HG02840 (cell line): Measurements from ENCODE around the gene PANK1.

Experiments
- ATAC-seq: cut with Tn5 transposase; IDR thresholded peaks from one replicate; pipeline ENCODE4 v1.9.1; 2021; ENCODE audit warnings: mild to moderate bottlenecking, moderate library complexity, moderate number of reproducible peaks; ENCODE audit not compliant: unreplicated experiment, low FRiP score

The PANK1 gene

GRCh38 chr10:89644967-89645741 is at the start of gene PANK1:
Gene PANK1, minus strand, starts transcription at chr10:89645242. Its CDS starts 351 bp downstream, at chr10:89644891.
- ATAC-seq = peak; percentile 42

GRCh38 chr10:89693176-89693575 is 48.1 kb upstream of the PANK1 start:
- no peak for ATAC-seq

- ATAC-seq = no peak
Observed at GRCh38 chr10:89692416-89692815, 47.4 kb upstream of the PANK1 start.

- no peak for ATAC-seq
Observed at GRCh38 chr10:89690027-89690426, 45.0 kb upstream of the PANK1 start.

GRCh38 chr10:89685936-89686335 is 40.9 kb upstream of the PANK1 start:
- ATAC-seq = no peak

GRCh38 chr10:89684604-89685003 is 39.6 kb upstream of the PANK1 start:
- no peak for ATAC-seq

GRCh38 chr10:89683883-89684282 is 38.8 kb upstream of the PANK1 start:
- ATAC-seq = no peak

GRCh38 chr10:89679986-89680385 is 34.9 kb upstream of the PANK1 start:
- ATAC-seq = no peak

- no peak for ATAC-seq
Observed at GRCh38 chr10:89677341-89677740, 32.3 kb upstream of the PANK1 start.

GRCh38 chr10:89670926-89671325 is 25.9 kb upstream of the PANK1 start:
- ATAC-seq = no peak

- no peak for ATAC-seq
Observed at GRCh38 chr10:89669985-89670384, 24.9 kb upstream of the PANK1 start.

GRCh38 chr10:89668386-89669071 is 23.5 kb upstream of the PANK1 start:
- ATAC-seq = no peak

GRCh38 chr10:89666138-89666537 is 21.1 kb upstream of the PANK1 start:
- ATAC-seq = no peak

GRCh38 chr10:89665302-89665701 is 20.3 kb upstream of the PANK1 start:
- ATAC-seq = no peak

- ATAC-seq = no peak
Observed at GRCh38 chr10:89664203-89664602, 19.2 kb upstream of the PANK1 start.

GRCh38 chr10:89663144-89663543 is 18.1 kb upstream of the PANK1 start:
- ATAC-seq = no peak

- no peak for ATAC-seq
Observed at GRCh38 chr10:89662596-89662995, 17.6 kb upstream of the PANK1 start.

GRCh38 chr10:89659143-89660131 is 14.4 kb upstream of the PANK1 start:
- ATAC-seq = no peak

GRCh38 chr10:89657302-89657701 is 12.3 kb upstream of the PANK1 start:
- no peak for ATAC-seq

GRCh38 chr10:89655722-89656121 is 10.7 kb upstream of the PANK1 start:
- ATAC-seq = no peak

- peak; percentile 55 for ATAC-seq
Observed at GRCh38 chr10:89653410-89653869, 8.4 kb upstream of the PANK1 start.
